Head of caudate nucleus (tissue), 42 donors: ENCODE results near the gene AHNAK2.

Source experiments
- DNase-seq, 42 donors: peaks; one replicate each; pipeline versions ENCODE4 v3.0.0 to v3.0.0-alpha.2; 2020 to 2021; ENCODE audit warnings: mixed read lengths in 7 of 42
- intact Hi-C: fragments of 100-400 bp; cut with DNase I; formaldehyde crosslinking; loops from one replicate; pipeline ENCODE4 v1.15.0; 2022

Gene AHNAK2

GRCh38 chr14:104935026-104935650 is 43.0 kb downstream of the AHNAK2 start:
- peak in 1 of 42 donors; percentile 20 for DNase-seq
- intact Hi-C loops = no loop called here

DNA sequence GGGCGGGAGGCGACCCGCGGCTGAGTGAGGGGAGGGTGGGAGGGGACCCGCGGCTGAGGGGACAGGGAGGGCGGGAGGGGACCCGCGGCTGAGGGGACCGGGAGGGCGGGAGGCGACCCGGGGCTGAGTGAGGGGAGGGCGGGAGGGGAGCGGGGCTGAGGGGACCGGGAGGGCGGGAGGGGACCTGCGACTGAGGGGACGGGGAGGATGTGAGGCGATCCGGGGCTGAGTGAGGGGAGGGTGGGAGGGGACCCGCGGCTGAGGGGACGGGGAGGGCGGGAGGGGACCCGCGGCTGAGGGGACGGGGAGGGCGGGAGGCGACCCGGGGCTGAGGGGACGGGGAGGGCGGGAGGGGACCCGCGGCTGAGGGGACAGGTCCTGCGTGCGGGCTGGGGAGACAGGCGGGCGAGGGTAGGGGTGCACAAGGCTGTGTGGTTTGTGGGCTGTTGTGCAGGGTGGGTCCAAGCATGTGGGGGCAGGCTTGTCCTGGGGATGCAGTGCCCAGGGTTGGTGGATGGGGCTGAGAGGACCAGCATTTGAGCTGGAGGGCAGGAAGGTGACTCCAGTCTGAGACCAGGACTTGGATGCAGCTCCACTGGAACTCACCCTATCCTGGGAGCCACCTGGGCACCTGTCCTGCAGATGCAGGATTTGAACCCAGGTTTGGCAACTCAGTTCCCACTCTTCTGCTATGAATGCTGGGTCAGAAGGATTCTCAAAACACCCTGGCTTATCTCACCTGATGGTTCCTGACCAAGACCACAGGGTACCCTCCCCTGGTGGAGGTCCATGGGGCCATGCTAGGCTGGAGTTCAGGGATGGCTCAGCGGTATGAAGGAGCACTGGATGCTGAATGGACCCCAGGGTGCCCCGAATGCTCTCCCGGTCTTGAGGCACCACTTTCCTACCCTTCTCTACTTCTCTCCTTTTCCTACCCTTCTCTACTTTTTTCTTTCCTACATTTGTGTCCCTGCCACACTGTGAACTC is 44.1 kb downstream of the AHNAK2 start:
- intact Hi-C loops = no loop called here
- DNase-seq = peak in 1 of 42 donors; percentile 36

DNA sequence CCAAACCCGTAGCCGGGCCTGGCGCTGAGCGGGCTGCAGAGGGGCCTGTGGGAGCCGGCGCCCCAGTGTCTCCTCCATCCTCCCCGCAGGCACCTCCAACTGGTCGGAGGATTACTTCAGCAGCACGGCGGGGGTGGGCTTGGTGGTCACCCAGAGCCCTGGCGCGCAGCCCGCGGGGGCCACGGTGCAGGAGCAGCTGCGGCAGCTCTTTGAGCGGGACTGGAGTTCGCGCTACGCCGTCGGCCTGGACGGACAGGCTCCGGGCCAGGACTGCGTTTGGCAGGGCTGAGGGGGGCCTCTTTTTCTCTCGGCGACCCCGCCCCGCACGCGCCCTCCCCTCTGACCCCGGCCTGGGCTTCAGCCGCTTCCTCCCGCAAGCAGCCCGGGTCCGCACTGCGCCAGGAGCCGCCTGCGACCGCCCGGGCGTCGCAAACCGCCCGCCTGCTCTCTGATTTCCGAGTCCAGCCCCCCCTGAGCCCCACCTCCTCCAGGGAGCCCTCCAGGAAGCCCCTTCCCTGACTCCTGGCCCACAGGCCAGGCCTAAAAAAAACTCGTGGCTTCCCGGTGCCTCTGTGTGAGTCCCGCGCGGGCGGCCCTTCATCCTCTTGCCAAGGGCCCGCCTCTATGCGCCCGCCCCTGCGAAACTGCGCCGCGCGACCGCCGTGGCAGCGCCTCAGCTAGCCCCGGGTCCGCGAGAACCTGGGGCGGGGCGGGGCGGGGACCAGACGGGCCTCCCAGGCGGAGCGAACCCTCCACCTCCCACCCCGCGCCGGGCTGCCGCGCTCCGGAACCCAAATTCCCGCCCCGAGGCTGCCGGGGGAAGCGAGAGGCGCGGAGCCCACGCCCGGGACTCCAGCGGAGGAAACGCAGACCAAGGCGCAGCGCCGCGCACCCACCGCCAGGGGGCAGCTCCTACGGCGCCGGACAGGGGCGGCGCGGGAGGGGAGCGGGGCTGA is 45.2 kb downstream of the AHNAK2 start:
- intact Hi-C loops = no loop called here
- DNase-seq = peak; percentile 53 to 94 (median 84)

- DNase-seq = peak in 2 of 42 donors; percentile 28 to 32
- intact Hi-C loops = no loop called here
Measured at GRCh38 chr14:104931771-104932675, 46.2 kb downstream of the AHNAK2 start.

GRCh38 chr14:104931304-104931770 is 46.8 kb downstream of the AHNAK2 start:
- intact Hi-C loops = no loop called here

DNA sequence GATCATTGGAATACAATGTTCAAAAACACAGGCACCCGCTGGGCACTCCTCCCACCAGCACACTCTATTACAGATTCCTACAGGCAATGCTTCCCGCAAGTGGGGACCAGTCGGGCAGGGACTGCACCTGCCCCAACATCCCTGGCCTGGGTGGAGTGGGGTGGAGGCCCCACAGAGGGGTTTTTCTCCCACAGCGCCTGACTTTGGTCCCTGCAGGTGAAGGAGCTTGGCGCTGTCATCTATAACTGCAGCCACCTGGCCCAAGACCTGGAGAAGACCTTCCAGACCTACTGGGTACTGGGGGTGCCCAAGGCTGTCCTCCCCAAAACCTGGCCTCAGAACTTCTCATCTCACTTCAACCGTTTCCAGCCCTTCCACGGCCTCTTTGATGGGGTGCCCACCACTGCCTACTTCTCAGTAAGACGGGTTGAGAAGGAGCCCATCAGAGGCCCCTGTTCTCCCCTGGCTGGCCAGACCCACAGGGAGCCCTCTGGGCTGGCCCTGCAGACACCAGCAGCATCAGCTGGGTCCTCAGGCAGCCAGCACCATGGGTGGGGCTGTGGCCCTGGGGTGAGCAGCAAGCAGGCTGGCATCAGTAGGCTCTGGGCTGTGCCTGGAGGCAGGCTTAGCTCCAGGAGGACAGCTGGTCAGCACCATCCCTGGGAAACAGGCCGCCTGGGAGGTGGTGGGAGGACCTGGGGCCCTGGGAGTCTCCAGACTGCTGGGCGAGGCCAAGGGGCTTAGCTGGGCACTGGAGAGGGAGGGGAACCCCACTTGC is 47.5 kb downstream of the AHNAK2 start:
- intact Hi-C loops = no loop called here
- peak in 3 of 42 donors; percentile 24 to 34 (median 27) for DNase-seq

More at GRCh38 chr14:104931304-104931770, 46.8 kb downstream of the AHNAK2 start:
- peak in 1 of 42 donors; percentile 24 for DNase-seq

- peak in 3 of 42 donors; percentile 20 to 27 (median 27) for DNase-seq
- intact Hi-C loops = no loop called here
Measured at GRCh38 chr14:104929268-104930230, 48.6 kb downstream of the AHNAK2 start.

- intact Hi-C loops = no loop called here
- DNase-seq = peak in 2 of 42 donors; percentile 12 to 28
Measured at GRCh38 chr14:104928391-104929133, 49.6 kb downstream of the AHNAK2 start.

DNA sequence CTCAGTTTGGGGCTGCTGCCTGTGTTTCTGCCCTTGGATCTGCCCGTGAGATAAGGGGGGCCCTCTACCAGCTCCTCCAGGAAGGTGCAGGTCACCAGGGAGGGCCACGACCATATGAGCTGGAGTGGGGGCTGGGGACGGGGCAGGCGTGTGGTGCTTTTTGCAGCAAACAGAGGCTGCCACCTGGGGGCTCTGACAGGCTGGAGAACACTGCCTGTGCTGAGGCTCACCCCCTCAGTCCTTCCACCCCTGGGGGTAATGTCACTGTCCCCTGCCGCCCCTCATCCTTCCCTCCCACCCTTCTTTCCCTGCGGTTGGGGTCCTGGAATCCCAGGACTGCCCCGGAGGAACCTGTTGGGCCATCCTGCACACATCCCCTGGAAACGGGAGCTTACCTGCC is 50.3 kb downstream of the AHNAK2 start:
- peak in 2 of 42 donors; percentile 12 to 25 for DNase-seq
- intact Hi-C loops = no loop called here

DNA sequence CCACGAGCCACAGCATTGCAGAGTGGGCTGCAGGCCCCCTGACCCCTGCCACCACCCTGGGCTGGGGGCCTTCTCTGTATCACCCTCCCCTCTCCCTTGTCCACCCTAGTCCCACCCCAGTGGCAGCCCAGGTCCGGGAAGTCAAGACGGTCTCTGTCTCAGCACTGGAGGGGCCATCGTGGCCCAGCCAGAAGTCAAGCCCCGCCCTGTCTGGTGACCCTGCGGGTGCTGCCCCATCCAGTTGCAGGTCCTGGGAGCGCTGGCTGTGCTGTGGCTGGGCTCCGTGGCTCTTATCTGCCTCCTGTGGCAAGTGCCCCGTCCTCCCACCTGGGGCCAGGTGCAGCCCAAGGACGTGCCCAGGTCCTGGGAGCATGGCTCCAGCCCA is 50.8 kb downstream of the AHNAK2 start:
- DNase-seq = peak in 2 of 42 donors; percentile 2 to 36
- intact Hi-C loops = no loop called here

GRCh38 chr14:104926619-104927431 is 51.3 kb downstream of the AHNAK2 start:
- intact Hi-C loops = no loop called here
- DNase-seq = peak in 5 of 42 donors; percentile 16 to 41 (median 29)

DNA sequence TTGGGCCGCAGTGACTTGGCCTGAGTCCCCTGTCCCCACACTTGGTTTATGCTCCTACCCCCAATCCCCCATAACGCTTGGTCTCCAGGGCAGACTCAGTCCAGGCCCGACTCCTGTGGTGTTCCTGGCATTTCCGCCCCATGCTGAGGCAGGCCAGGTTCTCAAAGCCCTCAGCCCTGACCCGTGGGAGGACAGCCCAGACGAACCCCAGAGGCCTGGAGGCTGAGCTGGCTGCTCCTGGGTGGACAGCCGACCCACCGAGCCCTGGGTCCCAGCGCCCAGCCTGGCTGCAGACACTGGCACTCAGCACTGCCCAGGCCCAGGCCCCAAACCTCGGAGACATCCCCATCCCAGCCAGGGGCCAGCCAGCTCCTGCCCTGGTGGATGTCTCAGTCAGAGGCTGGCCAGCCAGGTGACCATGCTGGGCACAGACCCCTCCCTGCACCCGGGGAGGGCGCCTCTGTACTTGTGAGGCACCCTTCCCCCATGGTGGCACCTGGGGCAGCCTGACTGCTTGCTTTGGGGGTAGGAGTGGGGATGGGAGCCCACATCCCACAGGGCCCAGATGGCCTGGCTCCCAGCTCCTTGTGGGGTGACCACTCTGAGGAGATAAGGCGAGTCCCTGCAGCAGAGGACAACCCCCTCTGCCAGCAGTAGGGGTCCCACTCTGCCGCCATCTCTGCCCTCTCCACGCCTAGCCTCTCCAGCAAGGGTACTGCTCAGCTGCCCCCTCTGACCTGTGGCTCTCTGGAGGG is 52.1 kb downstream of the AHNAK2 start:
- DNase-seq = peak in 4 of 42 donors; percentile 24 to 43 (median 30)
- intact Hi-C loops = no loop called here

GRCh38 chr14:104925214-104925854 is 52.8 kb downstream of the AHNAK2 start:
- peak in 3 of 42 donors; percentile 15 to 28 (median 18) for DNase-seq
- intact Hi-C loops = no loop called here
